ENCODE measurements around the gene NBEAL2. TPM values are rescaled to one million over a fixed set of nuclear protein-coding genes. Genes with fewer than 3 reads are reported as not detected.

The NBEAL2 gene
- total RNA-seq, 1 donor from 2014 or later: 115 TPM

GRCh38 chr3:46935989-46936558, 43.4 kb upstream of the NBEAL2 start:
- Mint-ChIP-seq H3K36me3 (peaks cover 28% of the 10 kb centered on the region), H3K9me3 (no peaks in the 10 kb centered on the region), H3K4me3 (no peak overlapping the region), H3K27ac (peak overlapping the region; percentile 85), H3K27me3 (no peaks in the 10 kb centered on the region), H3K4me1 (ENCODE audit: unreplicated experiment) (peaks cover 50% of the 10 kb centered on the region)
- TF ChIP-seq, protein P1, sequence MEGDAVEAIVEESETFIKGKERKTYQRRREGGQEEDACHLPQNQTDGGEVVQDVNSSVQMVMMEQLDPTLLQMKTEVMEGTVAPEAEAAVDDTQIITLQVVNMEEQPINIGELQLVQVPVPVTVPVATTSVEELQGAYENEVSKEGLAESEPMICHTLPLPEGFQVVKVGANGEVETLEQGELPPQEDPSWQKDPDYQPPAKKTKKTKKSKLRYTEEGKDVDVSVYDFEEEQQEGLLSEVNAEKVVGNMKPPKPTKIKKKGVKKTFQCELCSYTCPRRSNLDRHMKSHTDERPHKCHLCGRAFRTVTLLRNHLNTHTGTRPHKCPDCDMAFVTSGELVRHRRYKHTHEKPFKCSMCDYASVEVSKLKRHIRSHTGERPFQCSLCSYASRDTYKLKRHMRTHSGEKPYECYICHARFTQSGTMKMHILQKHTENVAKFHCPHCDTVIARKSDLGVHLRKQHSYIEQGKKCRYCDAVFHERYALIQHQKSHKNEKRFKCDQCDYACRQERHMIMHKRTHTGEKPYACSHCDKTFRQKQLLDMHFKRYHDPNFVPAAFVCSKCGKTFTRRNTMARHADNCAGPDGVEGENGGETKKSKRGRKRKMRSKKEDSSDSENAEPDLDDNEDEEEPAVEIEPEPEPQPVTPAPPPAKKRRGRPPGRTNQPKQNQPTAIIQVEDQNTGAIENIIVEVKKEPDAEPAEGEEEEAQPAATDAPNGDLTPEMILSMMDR (conservative IDR thresholded peaks at IDR 0.05): no peak
- DNase-seq (ENCODE audit: extremely low spot score, unreplicated experiment): no peak

- Mint-ChIP-seq H3K36me3 (peaks cover 28% of the 10 kb centered on the region), H3K27ac (peak overlapping the region; percentile 69), H3K4me1 (ENCODE audit: unreplicated experiment) (peaks cover 43% of the 10 kb centered on the region), H3K4me3 (no peak overlapping the region), H3K27me3 (no peaks in the 10 kb centered on the region), H3K9me3 (no peaks in the 10 kb centered on the region)
- TF ChIP-seq, protein P1 (conservative IDR thresholded peaks at IDR 0.05): no peak
- no peak for DNase-seq (ENCODE audit: extremely low spot score, unreplicated experiment)
These were observed 42.7 kb upstream of the NBEAL2 start for GRCh38 chr3:46936733-46937250.

- peaks cover 34% of the 10 kb centered on the region for H3K36me3 Mint-ChIP-seq
- H3K27me3 Mint-ChIP-seq: no peaks in the 10 kb centered on the region
- TF ChIP-seq, protein P1 (conservative IDR thresholded peaks at IDR 0.05): no peak
- peak overlapping the region; percentile 55 for H3K27ac Mint-ChIP-seq
- peaks cover 46% of the 10 kb centered on the region for H3K4me1 Mint-ChIP-seq (ENCODE audit: unreplicated experiment)
- DNase-seq (ENCODE audit: extremely low spot score, unreplicated experiment): no peak
- H3K9me3 Mint-ChIP-seq: no peaks in the 10 kb centered on the region
- no peak overlapping the region for H3K4me3 Mint-ChIP-seq
These were observed 41.3 kb upstream of the NBEAL2 start for GRCh38 chr3:46938118-46938517.

- H3K27me3 Mint-ChIP-seq: no peaks in the 10 kb centered on the region
- H3K36me3 Mint-ChIP-seq: peaks cover 34% of the 10 kb centered on the region
- peaks cover 62% of the 10 kb centered on the region for H3K4me1 Mint-ChIP-seq (ENCODE audit: unreplicated experiment)
These were observed 39.7 kb upstream of the NBEAL2 start for GRCh38 chr3:46939578-46940445.

DNA sequence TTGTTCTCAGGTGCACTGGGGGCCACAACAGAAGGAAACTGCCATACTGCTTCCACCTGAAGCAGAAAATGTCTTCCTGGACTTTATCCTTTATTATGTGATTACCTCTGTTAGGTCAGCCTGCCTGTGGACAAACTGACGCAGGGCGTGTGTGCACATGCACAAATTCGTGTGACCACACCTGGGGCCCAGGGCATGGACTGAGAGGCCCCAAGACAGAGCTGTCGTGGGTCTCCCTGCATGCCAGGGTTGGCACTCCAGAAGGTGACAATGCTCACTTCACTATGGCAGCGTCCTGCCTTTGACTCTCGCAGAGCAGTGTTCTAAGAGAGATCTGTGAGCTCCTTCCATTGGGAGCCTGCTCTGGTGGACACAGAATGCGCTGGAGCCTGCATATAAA, 37.4 kb upstream of the NBEAL2 start:
- Mint-ChIP-seq H3K27me3 (no peaks in the 10 kb centered on the region), H3K9me3 (peaks cover 9% of the 10 kb centered on the region), H3K27ac (peak overlapping the region; percentile 97), H3K36me3 (peaks cover 41% of the 10 kb centered on the region), H3K4me1 (ENCODE audit: unreplicated experiment) (peaks cover 66% of the 10 kb centered on the region), H3K4me3 (no peak overlapping the region)
- no peak for DNase-seq (ENCODE audit: extremely low spot score, unreplicated experiment)
- TF ChIP-seq, protein P1 (conservative IDR thresholded peaks at IDR 0.05): no peak

More at GRCh38 chr3:46939578-46940445, 39.7 kb upstream of the NBEAL2 start:
- Mint-ChIP-seq H3K9me3 (no peaks in the 10 kb centered on the region), H3K4me3 (peak overlapping the region; percentile 17), H3K27ac (peak overlapping the region; percentile 77)
- TF ChIP-seq, protein P1 (conservative IDR thresholded peaks at IDR 0.05): no peak
- no peak for DNase-seq (ENCODE audit: extremely low spot score, unreplicated experiment)
